Upper lobe of right lung (tissue), 1 donor: ENCODE results near the gene TMEM266. TPM values are rescaled to one million over a fixed set of nuclear protein-coding genes. Genes with fewer than 3 reads are reported as not detected.
A peak's percentile ranks its signal among the peaks of the same experiment; 100 is the strongest.

Source experiments
- ATAC-seq: fragments of 200-7000 bp; cut with Tn5 transposase; one replicate; pipeline ENCODE4 v1.9.1; 2020; ENCODE audit warnings: mild to moderate bottlenecking, moderate library complexity
- DNase-seq: peaks from one replicate; pipeline ENCODE4 v3.0.0-alpha.2; 2020
- H3K27ac ChIP-seq: fragments of 200-600 bp; one replicate; pipeline ENCODE4 v1.8.0; 2022
- H3K27me3 ChIP-seq: fragments of 200-600 bp; one replicate; pipeline ENCODE4 v1.8.0; 2022; ENCODE audit warnings: mild to moderate bottlenecking
- H3K36me3 ChIP-seq: fragments of 200-600 bp; one replicate; pipeline ENCODE4 v1.8.0; 2022
- H3K4me1 ChIP-seq: fragments of 200-600 bp; one replicate; pipeline ENCODE4 v1.8.0; 2022
- H3K4me3 ChIP-seq: fragments of 200-600 bp; one replicate; pipeline ENCODE4 v1.8.0; 2022; ENCODE audit warnings: mild to moderate bottlenecking
- H3K9me3 ChIP-seq: fragments of 200-600 bp; one replicate; pipeline ENCODE4 v1.8.0; 2022
- intact Hi-C: fragments of 100-400 bp; cut with DNase I; formaldehyde crosslinking; loops from one replicate; pipeline ENCODE4 v1.11.0; 2022
- total RNA-seq: library from RNA; stranded (reverse); fragmentation: NEBNext Ultra II Directional; extraction: Animal tissue kit (Norgen Biotek cat#: 25700); gene quantifications from one replicate; pipeline ENCODE4 v1.2.1, GENCODE V29; 2021
- TF ChIP-seq, protein P1 (sequence below): fragments of 200-600 bp; IDR thresholded peaks from one replicate; pipeline ENCODE4 v1.8.0; 2022; ENCODE audit warnings: antibody characterized with exemption
- donor health status: DM: no; HTN: yes; CAD: no; lungs with severe emphysema.

TMEM266 gene
- total RNA-seq, 1 donor from 2014 or later, result 2.5 TPM

DNA sequence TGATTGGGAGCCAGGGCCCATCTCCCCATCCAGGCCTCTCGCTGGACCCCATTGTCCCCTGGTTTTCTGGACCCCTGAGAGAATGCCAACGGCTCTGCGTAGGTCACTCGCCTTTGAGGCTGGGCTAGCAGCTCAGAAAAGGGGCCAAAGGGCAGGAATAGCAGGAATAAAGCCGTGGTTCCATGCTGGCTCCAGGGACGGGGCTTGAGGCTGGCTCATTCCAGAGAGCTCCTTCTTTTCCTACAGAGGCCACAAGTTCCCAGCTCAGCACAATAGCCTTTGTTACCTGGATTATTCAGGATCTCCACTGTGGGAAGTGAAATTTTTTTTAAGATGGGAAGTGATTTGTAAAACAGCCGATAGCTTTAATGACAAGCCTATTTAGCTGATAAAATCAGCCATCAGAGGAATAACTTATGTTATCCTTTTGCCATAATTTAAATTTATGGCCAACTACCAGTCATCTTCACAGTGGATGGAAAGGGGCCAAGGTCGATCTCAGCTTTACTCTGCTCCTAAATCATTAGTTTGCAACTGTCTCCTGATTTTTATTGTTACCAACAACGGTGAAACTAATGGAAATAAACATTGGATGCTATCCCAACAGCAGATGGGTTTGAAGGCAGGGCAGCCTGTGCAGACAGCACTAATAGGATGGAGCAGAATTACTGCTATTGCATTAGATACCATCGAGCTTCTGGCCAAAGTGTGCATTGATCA is 124.3 kb downstream of the TMEM266 start:
- no peak overlapping the region for H3K4me3 ChIP-seq
- H3K9me3 ChIP-seq, result no peaks in the 10 kb centered on the region
- no peaks in the 10 kb centered on the region for H3K36me3 ChIP-seq
- no peak overlapping the region for H3K27ac ChIP-seq
- TF ChIP-seq, protein P1, sequence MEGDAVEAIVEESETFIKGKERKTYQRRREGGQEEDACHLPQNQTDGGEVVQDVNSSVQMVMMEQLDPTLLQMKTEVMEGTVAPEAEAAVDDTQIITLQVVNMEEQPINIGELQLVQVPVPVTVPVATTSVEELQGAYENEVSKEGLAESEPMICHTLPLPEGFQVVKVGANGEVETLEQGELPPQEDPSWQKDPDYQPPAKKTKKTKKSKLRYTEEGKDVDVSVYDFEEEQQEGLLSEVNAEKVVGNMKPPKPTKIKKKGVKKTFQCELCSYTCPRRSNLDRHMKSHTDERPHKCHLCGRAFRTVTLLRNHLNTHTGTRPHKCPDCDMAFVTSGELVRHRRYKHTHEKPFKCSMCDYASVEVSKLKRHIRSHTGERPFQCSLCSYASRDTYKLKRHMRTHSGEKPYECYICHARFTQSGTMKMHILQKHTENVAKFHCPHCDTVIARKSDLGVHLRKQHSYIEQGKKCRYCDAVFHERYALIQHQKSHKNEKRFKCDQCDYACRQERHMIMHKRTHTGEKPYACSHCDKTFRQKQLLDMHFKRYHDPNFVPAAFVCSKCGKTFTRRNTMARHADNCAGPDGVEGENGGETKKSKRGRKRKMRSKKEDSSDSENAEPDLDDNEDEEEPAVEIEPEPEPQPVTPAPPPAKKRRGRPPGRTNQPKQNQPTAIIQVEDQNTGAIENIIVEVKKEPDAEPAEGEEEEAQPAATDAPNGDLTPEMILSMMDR, result no peak
- no peak for ATAC-seq
- H3K4me1 ChIP-seq, result no peaks in the 10 kb centered on the region
- intact Hi-C loops, result no loop called here
- no peak for DNase-seq
- no peaks in the 10 kb centered on the region for H3K27me3 ChIP-seq

DNA sequence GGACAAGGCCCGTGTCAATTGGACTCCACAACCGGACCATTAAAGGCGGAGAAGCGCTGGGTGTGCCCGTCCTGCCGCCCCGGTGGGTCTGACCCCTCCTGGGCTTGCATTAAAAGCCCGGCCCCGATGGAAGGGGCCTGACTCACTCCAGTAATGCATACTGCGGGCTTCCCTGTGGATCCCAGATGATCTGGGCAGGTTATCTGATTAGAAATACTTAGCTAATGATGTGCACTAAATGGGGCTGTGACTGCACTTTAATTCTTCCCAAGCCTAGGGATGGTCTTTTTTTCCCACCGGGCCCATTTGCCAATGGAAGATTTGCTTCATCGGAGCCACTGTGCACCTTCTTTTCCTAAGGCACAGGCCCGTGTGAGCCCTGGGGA is 124.9 kb downstream of the TMEM266 start:
- Histone ChIP-seq H3K27ac (no peak overlapping the region), H3K4me3 (no peak overlapping the region), H3K27me3 (peaks cover under 1% of the 10 kb centered on the region), H3K4me1 (no peaks in the 10 kb centered on the region), H3K36me3 (no peaks in the 10 kb centered on the region), H3K9me3 (no peaks in the 10 kb centered on the region)
- no peak for DNase-seq
- intact Hi-C loops, result no loop called here
- no peak for ATAC-seq
- TF ChIP-seq, protein P1, result no peak

DNA sequence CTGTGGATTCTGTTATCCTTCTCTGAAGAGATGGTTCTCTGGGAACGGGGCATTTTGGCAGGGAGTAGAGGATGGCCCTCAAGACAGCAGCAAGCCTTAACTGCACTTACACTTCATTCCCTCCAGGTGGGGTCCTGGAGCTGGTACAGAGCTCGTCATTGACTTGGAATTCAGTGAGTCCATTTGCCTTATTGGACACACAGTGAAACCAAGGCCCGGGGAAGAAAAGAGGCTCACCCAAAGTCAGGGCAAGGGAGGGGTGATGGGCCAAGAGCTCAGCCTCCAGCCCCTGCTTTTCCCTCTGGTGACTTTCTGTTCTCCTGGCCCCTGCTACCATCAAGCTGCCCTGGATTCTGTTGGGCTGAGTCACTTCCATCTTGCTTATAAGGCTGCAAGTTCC is 125.9 kb downstream of the TMEM266 start:
- peaks cover 10% of the 10 kb centered on the region for H3K27me3 ChIP-seq
- intact Hi-C loops, result no loop called here
- H3K4me3 ChIP-seq, result no peak overlapping the region
- peak; percentile 75 for ATAC-seq
- H3K27ac ChIP-seq, result no peak overlapping the region
- DNase-seq, result no peak
- H3K4me1 ChIP-seq, result peaks cover 4% of the 10 kb centered on the region
- no peaks in the 10 kb centered on the region for H3K36me3 ChIP-seq
- H3K9me3 ChIP-seq, result no peaks in the 10 kb centered on the region
- TF ChIP-seq, protein P1, result peak; percentile 39

DNA sequence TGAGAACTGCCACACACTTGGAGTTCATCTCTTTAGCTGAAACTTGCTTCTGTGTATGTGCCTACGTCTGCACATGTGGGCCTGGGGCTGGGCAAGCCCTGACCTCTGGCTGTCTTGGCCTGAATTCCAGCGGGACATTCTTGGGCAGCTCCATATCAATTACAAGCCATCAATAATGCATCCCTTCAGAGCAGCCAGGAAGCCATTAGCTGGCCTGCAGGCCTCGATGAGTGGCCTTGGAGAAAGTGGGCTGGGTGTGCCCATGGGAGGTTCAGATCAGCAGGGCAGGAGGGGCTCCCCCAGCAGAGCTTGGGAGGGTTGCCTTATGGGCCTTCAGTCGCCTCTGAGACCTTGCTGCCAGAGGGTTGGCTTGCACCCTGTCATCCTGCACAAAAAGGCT is 127.4 kb downstream of the TMEM266 start:
- H3K36me3 ChIP-seq, result no peaks in the 10 kb centered on the region
- H3K27me3 ChIP-seq, result peaks cover 21% of the 10 kb centered on the region
- ATAC-seq (no peak), DNase-seq (no peak)
- TF ChIP-seq, protein P1, result no peak
- H3K4me1 ChIP-seq, result peaks cover 10% of the 10 kb centered on the region
- intact Hi-C loops, result no loop called here
- no peak overlapping the region for H3K27ac ChIP-seq
- no peak overlapping the region for H3K4me3 ChIP-seq
- H3K9me3 ChIP-seq, result no peaks in the 10 kb centered on the region

DNA sequence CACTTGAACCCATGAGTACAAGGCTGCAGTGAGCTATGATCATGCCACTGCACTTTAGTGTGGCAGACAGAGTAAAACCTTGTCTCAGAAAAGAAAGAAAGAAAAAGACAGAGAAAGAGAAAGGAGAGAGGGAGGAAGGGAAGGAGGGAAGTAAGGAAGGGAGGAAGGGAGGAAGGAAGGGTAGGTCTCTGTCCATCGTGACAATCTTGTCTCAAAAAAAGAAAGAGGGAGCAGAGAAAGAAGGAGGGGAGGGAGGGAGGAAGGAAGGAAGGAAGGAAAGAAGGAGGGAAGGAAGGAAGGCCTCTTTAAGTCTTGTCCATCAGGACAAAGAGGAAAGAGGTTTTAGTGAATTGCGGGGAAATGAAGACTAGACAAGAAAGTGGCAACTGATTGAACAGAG is 129.3 kb downstream of the TMEM266 start:
- intact Hi-C loops, result no loop called here
- DNase-seq (no peak), ATAC-seq (no peak)
- H3K36me3 ChIP-seq, result no peaks in the 10 kb centered on the region
- peaks cover 25% of the 10 kb centered on the region for H3K27me3 ChIP-seq
- H3K27ac ChIP-seq, result no peak overlapping the region
- TF ChIP-seq, protein P1, result no peak
- H3K4me1 ChIP-seq, result peaks cover 10% of the 10 kb centered on the region
- no peak overlapping the region for H3K4me3 ChIP-seq
- H3K9me3 ChIP-seq, result no peaks in the 10 kb centered on the region

DNA sequence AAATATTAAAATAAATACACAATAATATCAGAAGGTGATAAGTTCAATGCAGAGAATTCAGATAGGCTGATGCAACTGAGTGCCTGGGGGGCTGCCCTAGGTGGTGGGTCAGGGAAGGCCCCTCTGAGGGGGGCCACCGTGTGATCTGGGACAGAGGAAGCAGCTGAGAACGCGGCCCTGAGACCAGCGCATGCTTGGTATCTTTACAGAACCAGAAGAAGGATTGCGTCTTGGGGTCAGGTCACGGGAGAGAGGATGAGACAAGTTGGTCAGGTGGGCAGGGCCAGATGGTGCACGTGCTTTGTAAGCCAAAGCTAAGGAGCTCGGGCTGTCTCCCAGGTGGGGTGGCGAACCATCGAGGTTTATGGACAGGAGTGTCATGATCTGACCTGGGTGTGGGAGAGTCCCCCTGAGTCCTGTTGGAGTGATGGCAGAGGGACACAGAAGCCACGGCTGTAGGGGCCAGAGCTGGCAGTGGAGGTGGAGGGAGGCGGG is 130.3 kb downstream of the TMEM266 start:
- Histone ChIP-seq H3K36me3 (no peaks in the 10 kb centered on the region), H3K27me3 (peaks cover 25% of the 10 kb centered on the region), H3K9me3 (no peaks in the 10 kb centered on the region), H3K4me1 (peaks cover 10% of the 10 kb centered on the region), H3K4me3 (no peak overlapping the region), H3K27ac (no peak overlapping the region)
- ATAC-seq (no peak), DNase-seq (no peak)
- TF ChIP-seq, protein P1, result no peak
- intact Hi-C loops, result no loop called here
